ENCODE data around the gene GPR17.

- no peak for TF ChIP-seq CTCF (conservative IDR thresholded peaks at IDR 0.05; ENCODE audit: low read depth, low read length)
- no peak for TF ChIP-seq EZH2 (IDR thresholded peaks at IDR 0.05; ENCODE audit: low read length, unreplicated experiment)
- no peak for TF ChIP-seq EZH2phosphoT487 (IDR thresholded peaks at IDR 0.05; ENCODE audit: borderline replicate concordance, low read length)
Observed at GRCh38 chr2:127674241-127675209, 28.6 kb downstream of the GPR17 start.

All from PC-3 (cell line).